Gastroesophageal sphincter (tissue), 4 donors: ENCODE data around the gene RAD51D. TPM values are rescaled to one million over a fixed set of nuclear protein-coding genes. Genes with fewer than 3 reads are reported as not detected.

Experiments used
- ATAC-seq: fragments of 150-250 bp; one replicate; pipeline ENCODE4 v1.9.1; 2016; ENCODE audit warnings: mild to moderate bottlenecking, moderate library complexity
- H3K27ac ChIP-seq, 4 donors: fragments of 200-600 bp; sonication (generic) in 3 of 4; 1 replicate in 3 of 4; 2 replicates in 1 of 4; pipeline ENCODE4 v1.5.1; 2016 to 2019
- H3K27me3 ChIP-seq: fragments of 200-600 bp; sonication (generic); one replicate; pipeline ENCODE4 v1.5.1; 2019
- H3K36me3 ChIP-seq, 2 donors: fragments of 200-600 bp; sonication (generic); one replicate each; pipeline ENCODE4 v1.5.1; 2019; ENCODE audit warnings: control low read depth in 1 of 2
- H3K4me1 ChIP-seq, 3 donors: fragments of 200-600 bp; sonication (generic); 1 replicate in 2 of 3; 2 replicates in 1 of 3; pipeline ENCODE4 v1.5.1; 2016 to 2019; ENCODE audit warnings: control low read depth in 2 of 3
- H3K4me3 ChIP-seq, 2 donors: fragments of 200-600 bp; sonication (generic); one replicate each; pipeline ENCODE4 v1.5.1; 2019; ENCODE audit warnings: mild to moderate bottlenecking in 1 of 2, moderate library complexity in 1 of 2
- H3K9me3 ChIP-seq, 3 donors: fragments of 200-600 bp; sonication (generic); one replicate each; pipeline ENCODE4 v1.5.1; 2017 to 2019; ENCODE audit warnings: control low read depth in 2 of 3
- EP300 ChIP-seq: sonication (generic); formaldehyde crosslinking; IDR thresholded peaks from one replicate; pipeline ENCODE4 v1.6.1; 2017; ENCODE audit warnings: antibody characterized with exemption, mild to moderate bottlenecking
- POLR2A ChIP-seq, 2 donors: fragments of 450-650 bp; IDR thresholded peaks; one replicate each; pipeline ENCODE4 v1.6.1; 2017; ENCODE audit warnings: antibody characterized with exemption in 2 of 2, mild to moderate bottlenecking in 2 of 2, moderate library complexity in 1 of 2
- POLR2AphosphoS5 ChIP-seq: sonication (generic); formaldehyde crosslinking; IDR thresholded peaks from one replicate; pipeline ENCODE4 v1.6.1; 2017; ENCODE audit warnings: antibody characterized with exemption
- WGBS, 2 donors: methylation state at CpG; one replicate each; pipeline ENCODE4 v1.1.5; 2018; ENCODE audit warnings: low coverage in 1 of 2; 5-methylcytosine and 5-hydroxymethylcytosine counted together
- total RNA-seq, 4 donors: library from RNA; depleted of rRNA; stranded (reverse); fragments of >200 nt; gene quantifications; one replicate each; pipeline ENCODE4 v1.1.0, GENCODE V29; 2016
- TF ChIP-seq, protein P1 (sequence below), 4 experiments: fragments of 200-600 bp in 2 of 4; fragments of 450-650 bp in 2 of 4; sonication (generic) in 1 of 4; IDR thresholded peaks; one replicate each; pipeline ENCODE4 v1.5.1; 2017 to 2019; ENCODE audit warnings: antibody characterized with exemption in 4 of 4, mild to moderate bottlenecking in 2 of 4, moderate library complexity in 2 of 4

RAD51D gene
- total RNA-seq, 4 donors from 2014 or later, result 5.1 to 11.1 (median 9.1) TPM

DNA sequence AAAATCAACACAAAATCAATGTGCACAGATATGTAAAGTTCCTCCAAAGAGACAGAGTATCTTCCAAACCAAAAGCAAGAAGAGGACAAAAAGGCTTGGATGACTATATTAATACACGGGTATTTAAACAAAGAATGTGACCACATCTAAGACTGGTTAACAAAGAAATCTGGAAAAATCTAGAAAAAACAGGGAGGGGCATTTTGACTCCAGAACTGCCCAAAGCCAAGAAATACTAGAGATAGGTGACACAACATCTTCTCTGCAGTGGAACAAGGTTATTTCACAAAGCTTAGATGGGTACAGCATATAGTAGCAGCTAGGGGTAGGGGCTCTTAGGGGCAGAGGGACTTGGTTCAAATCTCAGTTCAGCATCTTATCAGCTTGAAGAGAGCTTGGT lies 66.5 kb downstream of the RAD51D start:
- 91 to 100% methylated on average over 1 of the region's 1 CpG for WGBS, 2 donors
- ATAC-seq, result no peak
- Histone ChIP-seq H3K4me3 (no peak overlapping the region), H3K4me1 (peaks cover 0 to 28% (median 0%) of the 10 kb centered on the region in 3 donors), H3K27ac (no peak overlapping the region), H3K9me3 (no peaks in the 10 kb centered on the region), H3K36me3 (no peaks in the 10 kb centered on the region), H3K27me3 (no peaks in the 10 kb centered on the region)
- TF ChIP-seq, protein P1, sequence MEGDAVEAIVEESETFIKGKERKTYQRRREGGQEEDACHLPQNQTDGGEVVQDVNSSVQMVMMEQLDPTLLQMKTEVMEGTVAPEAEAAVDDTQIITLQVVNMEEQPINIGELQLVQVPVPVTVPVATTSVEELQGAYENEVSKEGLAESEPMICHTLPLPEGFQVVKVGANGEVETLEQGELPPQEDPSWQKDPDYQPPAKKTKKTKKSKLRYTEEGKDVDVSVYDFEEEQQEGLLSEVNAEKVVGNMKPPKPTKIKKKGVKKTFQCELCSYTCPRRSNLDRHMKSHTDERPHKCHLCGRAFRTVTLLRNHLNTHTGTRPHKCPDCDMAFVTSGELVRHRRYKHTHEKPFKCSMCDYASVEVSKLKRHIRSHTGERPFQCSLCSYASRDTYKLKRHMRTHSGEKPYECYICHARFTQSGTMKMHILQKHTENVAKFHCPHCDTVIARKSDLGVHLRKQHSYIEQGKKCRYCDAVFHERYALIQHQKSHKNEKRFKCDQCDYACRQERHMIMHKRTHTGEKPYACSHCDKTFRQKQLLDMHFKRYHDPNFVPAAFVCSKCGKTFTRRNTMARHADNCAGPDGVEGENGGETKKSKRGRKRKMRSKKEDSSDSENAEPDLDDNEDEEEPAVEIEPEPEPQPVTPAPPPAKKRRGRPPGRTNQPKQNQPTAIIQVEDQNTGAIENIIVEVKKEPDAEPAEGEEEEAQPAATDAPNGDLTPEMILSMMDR (IDR thresholded peaks at IDR 0.05), result no peak
- TF ChIP-seq POLR2A (IDR thresholded peaks at IDR 0.05) (no peak), POLR2AphosphoS5 (no peak)

DNA sequence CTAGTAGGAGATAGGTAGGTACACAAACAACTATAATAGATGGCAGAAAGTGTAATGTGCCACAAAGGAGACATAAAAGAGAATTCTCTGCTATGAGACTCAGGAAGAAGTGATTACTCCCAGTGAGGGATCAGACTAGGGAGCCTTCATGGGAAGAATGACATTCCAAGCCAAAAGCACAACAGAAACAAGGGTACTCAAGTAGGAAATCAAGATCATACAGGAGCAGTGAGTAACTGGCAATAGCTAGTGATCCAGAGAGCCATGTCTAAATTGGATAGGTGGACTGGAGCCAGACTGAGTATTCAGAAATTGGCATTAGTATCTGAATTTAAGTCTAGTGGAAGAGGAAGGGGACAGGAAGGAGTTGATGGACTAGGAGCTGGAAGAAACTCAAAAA lies 66.9 kb downstream of the RAD51D start:
- no peak for ATAC-seq
- H3K9me3 ChIP-seq, result no peaks in the 10 kb centered on the region

DNA sequence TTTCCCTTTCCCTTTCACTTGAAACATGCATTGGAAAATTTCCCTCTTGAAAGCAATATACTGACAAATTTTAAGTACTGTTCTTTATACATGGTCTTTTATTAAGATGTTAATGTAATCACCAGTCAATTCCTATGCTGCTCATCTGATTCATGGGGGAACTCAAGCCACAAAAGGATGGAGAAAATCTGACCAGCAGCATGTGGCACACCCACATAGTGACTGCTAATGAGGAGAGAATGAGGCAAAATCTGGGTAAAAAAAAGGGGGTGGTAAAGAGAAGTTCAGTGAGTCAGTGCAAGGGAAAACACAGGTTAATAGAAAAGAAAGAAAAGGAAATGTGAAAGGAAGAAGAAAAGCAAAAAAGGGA lies 67.4 kb downstream of the RAD51D start:
- H3K4me3 ChIP-seq, result no peak overlapping the region
- no peak for ATAC-seq
- H3K27me3 ChIP-seq, result no peaks in the 10 kb centered on the region
- H3K27ac ChIP-seq, result peak overlapping the region in 2 of 4 donors; percentile 29 to 51
- H3K4me1 ChIP-seq, result peaks cover 0 to 28% (median 0%) of the 10 kb centered on the region in 3 donors
- TF ChIP-seq, protein P1 (IDR thresholded peaks at IDR 0.05), result no peak
- no peak for TF ChIP-seq EP300
- no peak for TF ChIP-seq POLR2AphosphoS5
- TF ChIP-seq POLR2A (IDR thresholded peaks at IDR 0.05), result no peak
- H3K36me3 ChIP-seq, result no peaks in the 10 kb centered on the region
- H3K9me3 ChIP-seq, result no peaks in the 10 kb centered on the region

More for the DNA sequence above, 66.9 kb downstream of the RAD51D start:
- Histone ChIP-seq H3K27me3 (no peaks in the 10 kb centered on the region), H3K27ac (no peak overlapping the region), H3K4me3 (no peak overlapping the region), H3K4me1 (peaks cover 0 to 28% (median 0%) of the 10 kb centered on the region in 3 donors), H3K36me3 (no peaks in the 10 kb centered on the region)
- no peak for TF ChIP-seq EP300
- TF ChIP-seq, protein P1 (IDR thresholded peaks at IDR 0.05), result no peak

DNA sequence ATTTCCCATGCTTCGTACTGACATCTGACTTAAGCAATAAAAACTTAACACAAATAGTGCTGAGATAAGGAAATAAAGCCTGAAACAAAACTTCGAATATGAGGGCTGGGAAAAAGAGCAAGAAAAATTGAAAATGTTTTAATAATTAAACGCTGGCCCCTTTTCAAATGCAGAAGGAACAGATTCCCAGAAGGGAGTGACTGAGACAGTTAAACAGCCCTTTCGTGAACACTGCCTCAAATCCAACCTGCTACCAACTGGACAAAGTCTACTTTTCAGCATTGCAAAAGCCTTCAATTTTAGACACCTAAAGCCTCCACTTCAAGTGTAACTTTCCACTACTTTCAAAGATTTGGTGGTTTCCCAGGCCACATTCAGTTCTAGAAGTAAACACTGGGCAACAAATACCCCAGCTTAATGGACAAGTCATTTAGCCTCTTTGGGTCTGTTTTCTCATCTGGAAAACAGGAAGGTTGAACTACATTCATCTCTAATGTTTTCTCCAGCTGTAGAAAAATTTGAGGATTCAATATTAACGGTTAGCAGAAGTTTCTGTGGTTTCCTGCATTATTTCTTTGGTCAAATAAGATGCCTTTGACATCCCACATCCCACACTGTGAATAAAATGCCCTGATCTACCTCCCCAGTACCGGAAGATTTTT lies 68.0 kb downstream of the RAD51D start:
- peak overlapping the region in 3 of 4 donors; percentile 29 to 51 (median 41) for H3K27ac ChIP-seq
- no peak for ATAC-seq
- 32 to 41% methylated on average over 6 of the region's 6 CpGs for WGBS, 2 donors
- H3K27me3 ChIP-seq, result no peaks in the 10 kb centered on the region
- no peak for TF ChIP-seq POLR2AphosphoS5
- TF ChIP-seq EP300, result no peak
- no peaks in the 10 kb centered on the region for H3K36me3 ChIP-seq
- H3K4me3 ChIP-seq, result no peak overlapping the region
- H3K9me3 ChIP-seq, result no peaks in the 10 kb centered on the region
- H3K4me1 ChIP-seq, result peaks cover 0 to 28% (median 0%) of the 10 kb centered on the region in 3 donors

DNA sequence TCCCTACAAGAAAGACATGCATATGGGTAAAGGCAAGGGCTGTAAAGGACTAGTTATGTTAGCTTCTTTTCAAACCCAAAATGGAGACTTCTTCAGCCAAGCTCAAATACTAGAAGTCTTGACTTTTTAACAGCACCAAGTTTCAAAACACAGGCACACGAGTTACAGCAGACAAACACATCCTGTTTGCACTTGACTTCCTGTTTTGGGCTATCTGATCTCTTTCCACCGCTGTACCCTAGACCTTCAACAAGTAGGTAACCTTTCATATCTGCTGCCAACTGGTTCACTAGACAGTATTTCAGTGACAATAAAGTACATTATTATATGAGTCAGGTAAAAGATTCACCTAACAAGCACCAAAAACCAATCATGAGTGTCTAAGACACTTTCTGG lies 68.5 kb downstream of the RAD51D start:
- ATAC-seq, result no peak
- no peaks in the 10 kb centered on the region for H3K27me3 ChIP-seq
- no peak overlapping the region for H3K4me3 ChIP-seq
- H3K36me3 ChIP-seq, result no peaks in the 10 kb centered on the region
- TF ChIP-seq, protein P1 (IDR thresholded peaks at IDR 0.05), result no peak
- TF ChIP-seq POLR2AphosphoS5, result no peak
- no peak for TF ChIP-seq EP300
- no peak for TF ChIP-seq POLR2A (IDR thresholded peaks at IDR 0.05)
- peak overlapping the region in 3 of 4 donors; percentile 29 to 51 (median 41) for H3K27ac ChIP-seq
- H3K4me1 ChIP-seq, result peaks cover 0 to 28% (median 0%) of the 10 kb centered on the region in 3 donors
- 38 to 60% methylated on average over 2 of the region's 2 CpGs for WGBS, 2 donors
- H3K9me3 ChIP-seq, result no peaks in the 10 kb centered on the region
